Left kidney (tissue), 2 donors: Measurements from ENCODE around the gene DDX10. TPM values are rescaled to one million over a fixed set of nuclear protein-coding genes. Genes with fewer than 3 reads are reported as not detected.

ENCODE experiments used
- DNase-seq: peaks from one replicate; pipeline ENCODE4 v3.0.0-alpha.2; 2013
- polyA plus RNA-seq: library from polyadenylated mRNA; unstranded; fragments of 120-200 nt; gene quantifications from one replicate; pipeline ENCODE4 v1.2.1, GENCODE V29; 2013; ENCODE audit not compliant: insufficient read length

DDX10 gene
- polyA plus RNA-seq, 1 donor = 79.5 TPM

DNA sequence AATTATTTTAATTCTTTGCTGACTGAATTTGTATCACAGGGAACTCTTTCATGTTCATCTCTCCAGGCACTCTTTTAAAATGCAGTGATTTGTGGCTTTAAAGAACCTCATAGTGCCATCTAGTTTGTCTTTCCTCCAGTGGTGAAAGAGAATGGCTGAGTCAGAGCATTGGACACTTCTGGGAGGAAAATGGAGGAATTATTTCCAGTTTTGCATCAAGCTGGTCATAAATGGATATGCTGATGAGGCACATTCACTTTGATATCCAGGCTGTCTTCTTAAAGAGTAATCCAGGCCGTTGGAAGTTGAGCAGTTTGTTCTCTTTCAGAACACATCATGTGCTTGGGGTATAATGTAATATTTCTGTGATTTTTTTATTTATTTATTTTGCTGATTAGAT lies 273.7 kb downstream of the DDX10 start:
- DNase-seq = no peak

DNA sequence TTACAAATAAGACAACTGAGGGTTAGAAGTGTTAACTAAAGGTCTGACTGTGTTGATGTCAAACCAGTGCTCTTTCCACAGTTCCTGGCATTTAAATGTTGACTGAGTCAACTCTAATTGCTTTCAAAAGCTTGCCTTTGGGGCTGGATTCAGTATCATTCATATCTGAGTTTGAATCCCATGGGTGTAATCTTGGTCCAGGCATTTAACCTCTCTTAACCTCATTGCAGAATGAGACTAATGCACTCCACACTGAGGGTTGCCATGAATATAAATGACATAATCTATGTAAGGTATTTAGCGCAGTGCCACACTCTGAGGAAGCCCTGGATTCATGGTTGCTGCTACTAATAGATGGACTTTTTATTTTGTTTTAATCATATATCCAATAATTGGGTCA lies 274.3 kb downstream of the DDX10 start:
- no peak for DNase-seq

- no peak for DNase-seq
These were observed 279.0 kb downstream of the DDX10 start for GRCh38 chr11:108943853-108944252.

DNA sequence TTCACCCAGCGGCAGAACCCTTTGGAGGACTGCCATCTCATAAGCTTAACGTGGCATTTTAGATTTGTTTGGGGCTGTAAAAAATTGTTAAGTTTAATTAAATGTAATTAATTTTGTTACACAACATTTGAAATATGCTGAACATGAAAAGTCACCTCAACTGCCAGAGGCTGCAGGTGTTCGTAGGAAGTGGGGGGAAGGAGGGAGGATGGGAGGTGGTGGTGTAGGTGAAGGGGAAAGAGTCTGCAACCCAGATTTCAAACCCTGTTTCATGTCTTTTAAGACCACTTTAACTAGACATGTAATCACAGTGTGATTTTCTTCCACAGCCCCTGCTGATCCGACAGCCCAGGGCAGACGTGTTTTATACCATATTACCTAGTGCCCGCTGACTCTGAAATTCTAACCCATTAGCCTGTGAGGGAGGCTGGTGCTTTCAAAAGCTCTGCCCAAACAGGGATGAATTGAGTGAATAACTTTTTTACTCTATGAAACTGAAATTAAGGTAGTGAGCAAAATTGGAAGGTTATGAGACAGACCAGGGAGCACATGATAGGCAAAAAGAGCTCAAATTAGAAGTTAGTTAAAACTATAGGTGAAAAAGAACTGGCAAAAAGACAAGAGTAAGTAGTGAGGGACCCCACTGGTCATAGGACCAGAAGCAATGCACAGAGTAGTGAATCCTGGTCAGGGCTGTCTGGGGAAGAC lies 279.8 kb downstream of the DDX10 start:
- DNase-seq = no peak

DNA sequence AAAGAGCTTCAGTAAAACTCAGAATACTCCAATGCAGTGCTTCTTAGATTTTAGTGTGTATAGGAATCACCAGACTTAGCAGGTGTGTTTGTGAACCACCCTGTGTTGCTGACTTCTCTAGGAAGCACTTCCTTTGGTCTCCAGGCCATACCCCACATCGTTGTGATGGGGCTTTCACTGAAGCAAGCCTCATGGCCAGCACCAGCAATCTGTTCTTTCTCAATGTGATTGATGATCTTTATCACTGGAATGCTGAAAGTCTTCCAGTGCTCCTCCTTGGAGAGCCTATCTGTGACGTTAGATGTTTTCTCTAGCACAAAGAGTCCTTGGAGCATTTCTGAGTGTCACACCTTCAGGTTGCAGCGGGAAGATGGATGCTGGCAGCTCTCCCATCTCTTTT lies 280.5 kb downstream of the DDX10 start:
- DNase-seq = no peak

GRCh38 chr11:108947654-108948570 lies 283.0 kb downstream of the DDX10 start:
- no peak for DNase-seq

DNA sequence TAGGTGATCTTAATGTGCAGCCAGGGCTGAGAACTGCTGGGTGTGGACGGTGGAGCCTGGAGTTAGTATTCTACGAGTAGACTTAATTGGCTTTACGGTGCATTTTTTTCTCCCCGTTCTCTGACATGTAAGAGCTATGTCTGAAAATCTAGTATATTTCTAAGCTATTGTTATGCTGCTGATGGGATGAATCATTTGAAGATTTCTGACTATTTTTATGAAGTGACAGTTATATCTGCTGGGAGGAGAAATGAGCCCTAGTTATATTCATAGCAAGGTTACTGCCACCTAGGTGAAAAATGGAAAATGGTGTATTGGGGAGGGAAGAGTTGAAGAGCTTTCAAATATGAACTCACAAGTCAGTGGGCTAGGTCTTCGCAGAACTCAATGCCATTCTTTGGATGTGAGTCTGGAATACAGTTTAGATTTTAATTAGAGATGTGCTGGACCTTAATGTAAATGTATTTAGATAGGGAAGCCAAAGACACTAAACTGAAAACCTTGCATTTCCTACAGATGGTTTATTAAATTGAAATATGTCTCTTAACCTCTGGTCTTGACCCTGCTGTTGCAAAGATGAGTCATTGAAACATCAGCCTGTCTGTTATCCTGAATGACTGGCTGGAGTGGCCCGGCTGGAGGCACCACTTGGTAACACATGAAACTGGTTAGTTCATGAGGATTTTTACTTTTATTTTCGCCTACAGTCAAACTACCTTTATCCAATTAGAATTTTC lies 293.7 kb downstream of the DDX10 start:
- DNase-seq = no peak

GRCh38 chr11:108959105-108959761 lies 294.4 kb downstream of the DDX10 start:
- no peak for DNase-seq

DNA sequence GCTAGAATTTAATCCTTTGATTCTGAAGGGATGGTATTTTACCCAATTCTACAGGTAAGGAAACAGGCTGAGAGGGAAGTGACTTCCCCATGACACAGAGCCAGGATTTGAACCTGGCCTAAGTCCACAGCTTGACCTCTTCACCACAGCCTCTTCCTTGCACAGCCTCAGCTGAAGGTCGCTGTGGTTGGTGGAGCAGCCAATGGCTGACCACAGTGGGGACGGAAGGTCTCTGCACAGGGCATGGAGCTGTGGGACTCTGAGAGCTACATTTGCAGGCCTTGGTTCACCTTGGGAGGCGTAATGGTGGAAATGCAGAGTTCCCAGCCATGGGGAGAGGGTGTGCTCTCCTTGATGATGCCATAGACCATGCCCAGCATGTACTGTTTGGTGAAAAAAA lies 295.0 kb downstream of the DDX10 start:
- no peak for DNase-seq

- DNase-seq = no peak
These were observed 295.6 kb downstream of the DDX10 start for GRCh38 chr11:108960501-108960900.

GRCh38 chr11:108961095-108961494 lies 296.2 kb downstream of the DDX10 start:
- no peak for DNase-seq

- DNase-seq = no peak
These were observed 298.2 kb downstream of the DDX10 start for GRCh38 chr11:108963118-108963517.

GRCh38 chr11:108965306-108966001 lies 300.6 kb downstream of the DDX10 start:
- DNase-seq = no peak

- no peak for DNase-seq
These were observed 301.3 kb downstream of the DDX10 start for GRCh38 chr11:108966206-108966605.

GRCh38 chr11:108966978-108967377 lies 302.1 kb downstream of the DDX10 start:
- DNase-seq = no peak

DNA sequence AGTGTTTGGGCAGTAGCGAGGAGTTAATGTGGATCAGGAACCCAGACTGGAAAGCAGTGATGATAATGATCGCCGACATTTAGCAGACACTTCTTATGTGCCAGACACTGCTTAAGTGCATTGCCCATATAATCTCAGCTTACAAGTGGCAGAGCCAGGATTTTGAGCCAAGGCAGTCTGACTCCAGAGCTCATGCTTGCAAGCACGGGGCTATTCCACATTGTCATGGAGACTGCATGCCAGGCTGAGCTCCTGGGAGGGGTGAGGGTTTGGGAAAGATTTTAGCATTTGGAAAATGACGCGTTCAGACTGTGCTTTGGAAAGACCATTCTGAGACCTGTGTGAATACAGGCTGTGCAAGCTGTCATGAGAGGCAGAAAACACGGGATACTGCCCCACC lies 302.7 kb downstream of the DDX10 start:
- DNase-seq = no peak

DNA sequence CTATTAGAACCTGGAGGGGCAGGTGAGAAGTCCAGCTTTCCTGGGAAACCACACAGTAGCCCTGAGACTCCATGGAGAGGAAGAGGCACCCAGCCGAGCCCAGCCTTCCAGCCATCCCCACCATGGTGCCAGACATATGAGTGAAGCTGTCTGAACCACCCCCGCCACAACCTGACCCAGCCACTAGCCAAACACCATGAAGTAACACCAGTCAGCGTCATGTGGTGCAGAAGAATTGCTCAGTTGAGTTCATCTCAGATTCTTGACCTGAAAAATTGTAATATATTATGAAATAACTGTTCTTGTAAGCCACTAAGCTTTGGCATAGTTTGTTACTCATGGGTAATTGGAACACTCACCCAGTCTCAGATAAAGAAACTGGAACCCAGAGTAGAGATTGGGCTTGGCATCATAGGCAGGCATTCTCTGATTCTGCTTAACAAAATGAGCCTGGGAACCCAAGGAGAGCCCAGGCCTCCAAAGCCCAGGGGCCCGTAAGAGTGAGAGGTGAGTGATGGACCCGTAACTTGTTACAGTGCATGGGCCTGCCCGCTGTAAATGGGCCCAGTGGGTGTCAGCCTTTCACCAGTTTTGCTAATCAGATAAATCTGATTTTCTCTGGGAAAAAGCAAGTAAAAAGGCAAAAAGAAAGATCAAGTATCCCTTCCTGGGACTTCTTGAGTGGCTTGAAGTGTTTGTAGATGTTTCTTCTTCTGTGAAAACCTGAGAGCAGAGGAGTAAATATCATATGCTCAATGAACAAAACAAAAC lies 305.5 kb downstream of the DDX10 start:
- no peak for DNase-seq

GRCh38 chr11:108973402-108974162 lies 308.7 kb downstream of the DDX10 start:
- DNase-seq = no peak

- DNase-seq = no peak
These were observed 310.2 kb downstream of the DDX10 start for GRCh38 chr11:108975026-108975425.

DNA sequence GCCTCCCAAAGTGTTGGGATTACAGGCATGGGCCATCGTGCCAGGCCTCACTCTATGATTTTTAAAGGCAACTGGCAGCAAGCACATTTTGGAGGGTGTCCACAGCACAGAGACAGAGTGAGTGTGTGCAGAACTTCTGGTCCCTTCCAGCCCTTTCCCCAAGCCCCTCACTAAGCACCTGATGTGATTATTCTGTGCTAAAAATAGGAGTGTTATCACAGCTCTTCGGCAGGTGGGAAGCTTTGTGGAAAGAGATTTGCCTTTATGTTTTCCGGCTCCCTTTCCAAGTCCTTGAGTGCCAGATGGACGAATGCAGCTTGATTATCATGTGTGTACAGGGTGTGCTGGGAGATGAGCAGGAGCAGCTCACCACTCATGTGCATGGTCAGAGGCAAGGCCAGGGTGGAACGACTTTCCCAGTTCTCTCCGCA lies 310.8 kb downstream of the DDX10 start:
- DNase-seq = no peak
